ENCODE measurements around the gene XPR1.
A peak's percentile ranks its signal among the peaks of the same experiment; 100 is the strongest.

The XPR1 gene

GRCh38 chr1:180791806-180792205 is 160.0 kb downstream of the XPR1 start:
- no peak for TF ChIP-seq CTCF (IDR thresholded peaks at IDR 0.05; ENCODE audit: low read depth, low read length)
- DNase-seq (ENCODE audit: low read depth, low spot score): peak; percentile 19
- in situ Hi-C loops (cut with HindIII; ENCODE audit: low sequenced_read_pairs): no loop called here
- H3K4me3 ChIP-seq (ENCODE audit: low read depth, low read length): no peak overlapping the region

- H3K4me3 ChIP-seq (ENCODE audit: low read depth, low read length): no peak overlapping the region
- in situ Hi-C loops (cut with HindIII; ENCODE audit: low sequenced_read_pairs): no loop called here
- no peak for DNase-seq (ENCODE audit: low read depth, low spot score)
- no peak for TF ChIP-seq CTCF (IDR thresholded peaks at IDR 0.05; ENCODE audit: low read depth, low read length)
These were observed 161.6 kb downstream of the XPR1 start for GRCh38 chr1:180793451-180793850.

GRCh38 chr1:180796897-180797640 is 165.2 kb downstream of the XPR1 start:
- in situ Hi-C loops (cut with HindIII; ENCODE audit: low sequenced_read_pairs): no loop called here
- DNase-seq (ENCODE audit: low read depth, low spot score): no peak
- no peak overlapping the region for H3K4me3 ChIP-seq (ENCODE audit: low read depth, low read length)
- TF ChIP-seq CTCF (IDR thresholded peaks at IDR 0.05; ENCODE audit: low read depth, low read length): no peak

- TF ChIP-seq CTCF (IDR thresholded peaks at IDR 0.05; ENCODE audit: low read depth, low read length): no peak
- no peak overlapping the region for H3K4me3 ChIP-seq (ENCODE audit: low read depth, low read length)
- in situ Hi-C loops (cut with HindIII; ENCODE audit: low sequenced_read_pairs): no loop called here
- DNase-seq (ENCODE audit: low read depth, low spot score): no peak
These were observed 169.1 kb downstream of the XPR1 start for GRCh38 chr1:180800945-180801344.

- no peak for DNase-seq (ENCODE audit: low read depth, low spot score)
- no peak overlapping the region for H3K4me3 ChIP-seq (ENCODE audit: low read depth, low read length)
- no peak for TF ChIP-seq CTCF (IDR thresholded peaks at IDR 0.05; ENCODE audit: low read depth, low read length)
- in situ Hi-C loops (cut with HindIII; ENCODE audit: low sequenced_read_pairs): no loop called here
These were observed 171.0 kb downstream of the XPR1 start for GRCh38 chr1:180802813-180803212.

GRCh38 chr1:180805316-180805715 is 173.5 kb downstream of the XPR1 start:
- no peak overlapping the region for H3K4me3 ChIP-seq (ENCODE audit: low read depth, low read length)
- no peak for DNase-seq (ENCODE audit: low read depth, low spot score)
- no peak for TF ChIP-seq CTCF (IDR thresholded peaks at IDR 0.05; ENCODE audit: low read depth, low read length)
- in situ Hi-C loops (cut with HindIII; ENCODE audit: low sequenced_read_pairs): no loop called here
